HUES64 (cell line): Measurements from ENCODE around the gene HEYL. TPM values are rescaled to one million over a fixed set of nuclear protein-coding genes. Genes with fewer than 3 reads are reported as not detected.

ENCODE experiments used
- H3K27ac ChIP-seq: 2 replicates; pipeline ENCODE4 v1.7.0; 2013; ENCODE audit warnings: low read depth, low read length, inconsistent platforms
- H3K27me3 ChIP-seq: 2 replicates; pipeline ENCODE4 v1.6.1; 2013; ENCODE audit warnings: mild to moderate bottlenecking, low read length; ENCODE audit not compliant: insufficient read depth
- H3K36me3 ChIP-seq: 2 replicates; pipeline ENCODE4 v1.6.1; 2013; ENCODE audit warnings: mild to moderate bottlenecking, low read length; ENCODE audit not compliant: insufficient read depth
- H3K4me1 ChIP-seq: 2 replicates; pipeline ENCODE4 v1.6.1; 2013; ENCODE audit warnings: mild to moderate bottlenecking, low read length, moderate library complexity; ENCODE audit not compliant: insufficient read depth
- H3K4me3 ChIP-seq: 2 replicates; pipeline ENCODE4 v1.5.1; 2013; ENCODE audit warnings: mild to moderate bottlenecking, low read length, moderate library complexity
- H3K9ac ChIP-seq: 2 replicates; pipeline ENCODE4 v1.6.1; 2013; ENCODE audit warnings: mild to moderate bottlenecking, low read depth, low read length
- H3K9me3 ChIP-seq: 2 replicates; pipeline ENCODE4 v1.6.1; 2013; ENCODE audit warnings: low read depth, low read length; ENCODE audit not compliant: insufficient read depth
- WGBS: fragments of 150-250, 120-280 bp; methylation state at CpG from one replicate; pipeline ENCODE4 v1.1.7; 2013; ENCODE audit warnings: missing lambda C conversion rate; 5-methylcytosine and 5-hydroxymethylcytosine counted together
- polyA plus RNA-seq, 2 experiments: library from polyadenylated mRNA; stranded (reverse); fragments of 50-300 nt; gene quantifications; one replicate each; pipeline ENCODE4 v1.2.3, GENCODE V29; 2013

Gene HEYL
- polyA plus RNA-seq (2013, experiment 1 of 2): 1.5 TPM
- polyA plus RNA-seq (2013, experiment 2 of 2): 3.6 TPM

DNA sequence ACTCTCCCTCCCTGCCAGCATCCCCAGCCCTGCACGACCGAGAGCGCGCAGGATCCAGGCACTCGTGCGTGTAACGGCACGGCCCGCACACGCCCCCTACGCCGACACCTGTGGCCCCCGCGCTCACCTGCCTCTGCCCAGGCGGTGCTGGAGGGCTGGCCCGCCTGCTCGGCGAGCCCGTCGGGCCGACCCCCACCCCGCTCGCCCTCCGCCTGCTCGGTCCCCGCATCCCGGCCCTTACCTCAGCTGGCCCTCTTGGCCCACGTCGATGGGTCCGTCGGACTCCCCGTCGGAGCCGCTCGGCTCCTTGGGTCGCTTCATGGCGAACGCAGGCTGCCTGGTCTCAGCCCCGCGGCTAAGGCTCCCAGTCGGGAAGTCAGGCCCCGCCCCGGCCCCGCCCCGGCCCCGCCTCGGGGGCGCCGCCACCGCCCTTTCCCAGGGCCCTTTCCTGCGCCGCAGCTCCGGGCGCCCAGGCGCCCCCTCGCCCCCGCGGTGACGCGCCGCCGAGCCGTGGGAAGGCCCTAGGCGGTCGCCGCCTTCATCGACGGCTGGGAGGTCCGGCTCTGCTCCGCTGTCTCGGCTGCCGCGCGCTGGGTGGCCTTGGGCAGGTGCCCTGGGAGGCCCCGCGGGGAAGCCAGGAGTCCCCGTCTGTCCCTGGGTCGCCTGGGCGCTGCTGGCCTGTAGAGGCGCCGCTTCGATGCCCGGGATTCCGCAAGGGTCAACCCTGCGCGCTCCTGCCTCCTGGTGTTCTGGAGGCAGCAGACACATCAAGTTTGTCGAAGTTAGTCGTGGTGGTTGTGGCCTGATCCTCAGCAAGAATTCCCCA is at the start of gene HEYL:
Gene HEYL, minus strand, starts transcription at position 339 of the 826 bp plus-strand sequence. Its CDS starts 18 bp downstream, at position 321.
- Histone ChIP-seq H3K27me3 (peaks cover 95% of the 10 kb centered on the region), H3K27ac (no peak within 1 kb of the TSS), H3K36me3 (no peaks in the 10 kb centered on the region), H3K4me3 (peak within 1 kb of the TSS; percentile 60), H3K9ac (no peak within 1 kb of the TSS; the same call in 1 of the 2 replicates), H3K9me3 (no peaks in the 10 kb centered on the region), H3K4me1 (peaks cover 5% of the 10 kb centered on the region; the same call in 1 of the 2 replicates)
- 3% methylated on average over 88 of the region's 88 CpGs for WGBS

DNA sequence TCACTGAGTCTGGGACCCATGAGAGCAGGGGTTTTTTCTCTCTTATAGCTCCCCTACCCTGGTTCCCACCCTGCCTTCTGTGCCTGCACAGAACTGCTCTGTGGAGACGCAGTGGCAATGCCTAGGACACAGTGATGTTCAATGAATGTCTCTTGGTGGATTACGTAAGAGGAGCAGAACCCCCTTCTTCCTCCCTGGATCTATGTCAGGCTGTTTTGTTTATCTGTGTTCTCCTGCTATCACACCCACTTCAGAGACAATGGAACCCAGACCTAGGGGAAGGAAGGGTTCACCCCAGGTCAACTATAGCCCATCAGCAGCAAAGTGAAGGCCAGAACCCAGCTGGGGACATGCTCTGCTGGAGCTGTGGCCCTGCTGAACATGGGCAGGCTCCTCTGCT is 49.8 kb upstream of the HEYL start:
- no peak overlapping the region for H3K27ac ChIP-seq
- H3K9me3 ChIP-seq: no peaks in the 10 kb centered on the region
- H3K4me3 ChIP-seq: no peak overlapping the region
- WGBS: 100% methylated on average over 1 of the region's 2 CpGs
- no peak overlapping the region for H3K9ac ChIP-seq
- H3K27me3 ChIP-seq: peaks cover 96% of the 10 kb centered on the region
- no peaks in the 10 kb centered on the region for H3K36me3 ChIP-seq
- no peaks in the 10 kb centered on the region for H3K4me1 ChIP-seq

- Histone ChIP-seq H3K9ac (no peak overlapping the region), H3K9me3 (no peaks in the 10 kb centered on the region), H3K36me3 (no peaks in the 10 kb centered on the region), H3K4me3 (no peak overlapping the region), H3K27me3 (peaks cover 96% of the 10 kb centered on the region), H3K27ac (no peak overlapping the region), H3K4me1 (no peaks in the 10 kb centered on the region)
- WGBS: 41% methylated on average over 3 of the region's 3 CpGs
Measured at GRCh38 chr1:39688706-39689105, 49.3 kb upstream of the HEYL start.

DNA sequence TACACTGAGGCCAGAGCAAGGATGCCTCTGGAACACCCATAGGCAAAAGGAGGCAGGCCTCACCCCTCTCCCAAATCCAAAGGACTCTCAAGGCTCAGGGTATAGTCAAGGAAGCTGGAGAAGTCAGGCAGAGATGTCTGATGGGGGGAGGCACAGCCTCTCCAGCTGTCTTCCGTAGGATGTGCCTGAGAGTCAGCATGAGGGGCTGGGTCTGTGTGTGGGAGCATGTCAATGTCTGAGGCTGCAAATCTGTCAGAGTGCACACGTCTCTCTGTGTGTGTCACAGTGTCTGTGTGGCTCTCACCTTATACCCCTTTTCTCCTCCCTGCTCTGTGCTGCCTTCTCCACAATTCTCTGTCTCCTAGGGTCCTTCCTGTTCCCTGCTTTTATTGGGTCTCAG is 47.8 kb upstream of the HEYL start:
- Histone ChIP-seq H3K27me3 (peaks cover 96% of the 10 kb centered on the region), H3K36me3 (no peaks in the 10 kb centered on the region), H3K4me1 (no peaks in the 10 kb centered on the region), H3K9me3 (no peaks in the 10 kb centered on the region), H3K4me3 (no peak overlapping the region), H3K27ac (no peak overlapping the region), H3K9ac (no peak overlapping the region)
- 42% methylated on average over 2 of the region's 2 CpGs for WGBS

DNA sequence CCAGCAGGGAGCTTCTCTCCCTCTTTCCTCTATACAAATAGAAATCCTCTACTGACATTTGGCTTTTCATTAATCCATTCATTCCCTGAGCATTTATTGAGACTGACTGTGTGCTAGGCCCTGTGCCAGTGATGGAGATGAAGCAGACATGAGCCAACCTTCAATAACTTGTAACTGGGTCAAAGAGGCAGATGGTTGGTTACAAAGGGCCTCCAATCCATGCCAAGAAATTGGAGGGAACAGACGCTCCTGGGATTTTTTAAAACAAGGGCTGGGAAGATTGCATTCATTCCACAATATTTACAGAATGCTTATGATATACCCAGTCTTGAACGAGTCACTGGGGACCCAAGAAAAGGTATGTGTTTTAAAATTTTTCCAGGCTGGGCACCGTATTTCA is 45.6 kb upstream of the HEYL start:
- H3K4me1 ChIP-seq: no peaks in the 10 kb centered on the region
- no peak overlapping the region for H3K9ac ChIP-seq
- no peaks in the 10 kb centered on the region for H3K36me3 ChIP-seq
- peaks cover 96% of the 10 kb centered on the region for H3K27me3 ChIP-seq
- no peaks in the 10 kb centered on the region for H3K9me3 ChIP-seq
- no peak overlapping the region for H3K4me3 ChIP-seq
- no peak overlapping the region for H3K27ac ChIP-seq
- 72% methylated on average over 3 of the region's 3 CpGs for WGBS

GRCh38 chr1:39684313-39684664 is 44.8 kb upstream of the HEYL start:
- 73% methylated on average over 13 of the region's 13 CpGs for WGBS
- Histone ChIP-seq H3K4me3 (no peak overlapping the region), H3K27me3 (peaks cover 96% of the 10 kb centered on the region), H3K36me3 (no peaks in the 10 kb centered on the region), H3K9ac (no peak overlapping the region), H3K4me1 (no peaks in the 10 kb centered on the region), H3K9me3 (no peaks in the 10 kb centered on the region), H3K27ac (no peak overlapping the region)

- Histone ChIP-seq H3K36me3 (no peaks in the 10 kb centered on the region), H3K9me3 (no peaks in the 10 kb centered on the region), H3K4me3 (0 out of 2 replicates have a peak overlapping the region, but pooled peaks have one; percentile 19), H3K27ac (no peak overlapping the region), H3K9ac (no peak overlapping the region), H3K4me1 (no peaks in the 10 kb centered on the region), H3K27me3 (peaks cover 96% of the 10 kb centered on the region)
- WGBS: 57% methylated on average over 59 of the region's 62 CpGs
Measured at GRCh38 chr1:39683591-39684312, 44.3 kb upstream of the HEYL start.

DNA sequence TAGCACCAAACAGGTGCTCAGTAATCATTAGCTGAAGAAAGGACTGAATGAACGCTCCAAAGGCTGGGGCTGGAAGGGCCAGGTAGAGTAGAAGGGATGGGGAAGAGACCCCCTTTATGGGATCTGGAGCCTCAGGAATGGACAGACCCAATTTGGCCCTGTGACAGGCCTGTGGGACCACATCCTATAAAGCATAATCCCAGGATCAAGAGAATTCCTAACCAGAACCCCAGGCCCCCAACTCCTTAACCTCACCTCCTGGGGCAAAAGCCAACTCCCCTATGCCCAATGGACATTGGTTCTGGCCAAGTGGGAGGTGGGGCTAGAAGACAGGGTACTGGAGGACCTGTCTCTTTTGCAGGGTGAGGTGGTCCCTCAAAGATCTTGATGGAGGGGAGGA is 42.6 kb upstream of the HEYL start:
- Histone ChIP-seq H3K27ac (no peak overlapping the region), H3K4me3 (no peak overlapping the region), H3K36me3 (no peaks in the 10 kb centered on the region), H3K27me3 (peaks cover 96% of the 10 kb centered on the region), H3K4me1 (no peaks in the 10 kb centered on the region), H3K9ac (no peak overlapping the region), H3K9me3 (no peaks in the 10 kb centered on the region)
- WGBS: 43% methylated on average over 1 of the region's 1 CpG

GRCh38 chr1:39681294-39681693 is 41.9 kb upstream of the HEYL start:
- Histone ChIP-seq H3K36me3 (no peaks in the 10 kb centered on the region), H3K9ac (no peak overlapping the region), H3K9me3 (no peaks in the 10 kb centered on the region), H3K27me3 (peaks cover 96% of the 10 kb centered on the region), H3K4me1 (no peaks in the 10 kb centered on the region), H3K27ac (no peak overlapping the region), H3K4me3 (no peak overlapping the region)
- 79% methylated on average over 3 of the region's 3 CpGs for WGBS

- H3K9ac ChIP-seq: no peak overlapping the region
- no peaks in the 10 kb centered on the region for H3K4me1 ChIP-seq
- peaks cover 97% of the 10 kb centered on the region for H3K27me3 ChIP-seq
- WGBS: 83% methylated on average over 4 of the region's 4 CpGs
- no peak overlapping the region for H3K4me3 ChIP-seq
- no peaks in the 10 kb centered on the region for H3K36me3 ChIP-seq
- no peaks in the 10 kb centered on the region for H3K9me3 ChIP-seq
- no peak overlapping the region for H3K27ac ChIP-seq
Measured at GRCh38 chr1:39680751-39681150, 41.3 kb upstream of the HEYL start.

GRCh38 chr1:39679821-39680220 is 40.4 kb upstream of the HEYL start:
- no peaks in the 10 kb centered on the region for H3K9me3 ChIP-seq
- H3K4me1 ChIP-seq: no peaks in the 10 kb centered on the region
- H3K36me3 ChIP-seq: no peaks in the 10 kb centered on the region
- no peak overlapping the region for H3K9ac ChIP-seq
- peaks cover 99% of the 10 kb centered on the region for H3K27me3 ChIP-seq
- H3K27ac ChIP-seq: no peak overlapping the region
- WGBS: 50% methylated on average over 2 of the region's 2 CpGs
- H3K4me3 ChIP-seq: no peak overlapping the region
